Keratinocyte (primary cell): ENCODE measurements around the gene INAFM2.

Experiments used
- EZH2 ChIP-seq: IDR thresholded peaks from one replicate; pipeline ENCODE4 v1.6.1; 2012; ENCODE audit warnings: inconsistent platforms, mild to moderate bottlenecking, low read length, moderate library complexity
- TF ChIP-seq, protein P1 (sequence below), 3 experiments: IDR thresholded peaks in 1 of 3; conservative IDR thresholded peaks in 1 of 3; optimal IDR thresholded peaks in 1 of 3; 2 replicates in 2 of 3; 3 replicates in 1 of 3; pipeline versions ENCODE3 to v1.5.1; 2011; ENCODE audit warnings: low read length in 3 of 3, mild to moderate bottlenecking in 3 of 3, moderate library complexity in 2 of 3, control low read depth in 1 of 3, inconsistent platforms in 1 of 3; ENCODE audit not compliant: insufficient read depth in 2 of 3; ENCODE audit errors: extremely low read depth in 1 of 3

- TF ChIP-seq, protein P1, sequence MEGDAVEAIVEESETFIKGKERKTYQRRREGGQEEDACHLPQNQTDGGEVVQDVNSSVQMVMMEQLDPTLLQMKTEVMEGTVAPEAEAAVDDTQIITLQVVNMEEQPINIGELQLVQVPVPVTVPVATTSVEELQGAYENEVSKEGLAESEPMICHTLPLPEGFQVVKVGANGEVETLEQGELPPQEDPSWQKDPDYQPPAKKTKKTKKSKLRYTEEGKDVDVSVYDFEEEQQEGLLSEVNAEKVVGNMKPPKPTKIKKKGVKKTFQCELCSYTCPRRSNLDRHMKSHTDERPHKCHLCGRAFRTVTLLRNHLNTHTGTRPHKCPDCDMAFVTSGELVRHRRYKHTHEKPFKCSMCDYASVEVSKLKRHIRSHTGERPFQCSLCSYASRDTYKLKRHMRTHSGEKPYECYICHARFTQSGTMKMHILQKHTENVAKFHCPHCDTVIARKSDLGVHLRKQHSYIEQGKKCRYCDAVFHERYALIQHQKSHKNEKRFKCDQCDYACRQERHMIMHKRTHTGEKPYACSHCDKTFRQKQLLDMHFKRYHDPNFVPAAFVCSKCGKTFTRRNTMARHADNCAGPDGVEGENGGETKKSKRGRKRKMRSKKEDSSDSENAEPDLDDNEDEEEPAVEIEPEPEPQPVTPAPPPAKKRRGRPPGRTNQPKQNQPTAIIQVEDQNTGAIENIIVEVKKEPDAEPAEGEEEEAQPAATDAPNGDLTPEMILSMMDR (optimal IDR thresholded peaks at IDR 0.05 in 1 of 3, IDR thresholded peaks at IDR 0.05 in 1 of 3, conservative IDR thresholded peaks at IDR 0.05 in 1 of 3; ENCODE audit: extremely low read depth in 1 of 3, insufficient read depth in 2 of 3, low read length in 3 of 3): no peak
- no peak for TF ChIP-seq EZH2
Measured at GRCh38 chr15:40322531-40323238, 807 bp upstream of the INAFM2 start.
